Stimulated activated CD8-positive, alpha-beta memory T cell treated with anti-CD3 and anti-CD28 coated beads, Interleukin-4, amount 100 ng/mL, for 1 hour (primary cell): Measurements from ENCODE around the gene KRTAP10-1.
"Not testable (repeated sequence)": the region's sequence is repeated elsewhere in the genome, so short reads cannot be mapped to it uniquely, and the experiment has no call there.

ENCODE experiments used
- DNase-seq, 2 donors: peaks; one replicate each; pipeline ENCODE4 v3.0.0-alpha.2; 2020; ENCODE audit warnings: low read depth in 2 of 2, low spot score in 1 of 2

The KRTAP10-1 gene

GRCh38 chr21:44539991-44540666 is at the start of gene KRTAP10-1:
KRTAP10-1 (minus strand) TSS chr21:44540195; CDS start chr21:44540150, 45 bp downstream.
- DNase-seq = no peak

GRCh38 chr21:44589094-44589493 is 49.1 kb upstream of the KRTAP10-1 start:
- DNase-seq = no peak

GRCh38 chr21:44585892-44586291 is 45.9 kb upstream of the KRTAP10-1 start:
- DNase-seq = no peak

- DNase-seq = no peak
These were observed 43.8 kb upstream of the KRTAP10-1 start for GRCh38 chr21:44583800-44584147.

- DNase-seq = no peak
These were observed 43.2 kb upstream of the KRTAP10-1 start for GRCh38 chr21:44583089-44583799.

GRCh38 chr21:44582055-44582454 is 42.1 kb upstream of the KRTAP10-1 start:
- DNase-seq = no peak

GRCh38 chr21:44581158-44581557 is 41.2 kb upstream of the KRTAP10-1 start:
- DNase-seq = no peak

GRCh38 chr21:44580231-44580821 is 40.3 kb upstream of the KRTAP10-1 start, which contains the start of gene KRTAP10-5:
KRTAP10-5 (minus strand) TSS chr21:44580604; CDS start chr21:44580578, 26 bp downstream.
- not testable (repeated sequence) for DNase-seq

- no peak for DNase-seq
These were observed 39.8 kb upstream of the KRTAP10-1 start for GRCh38 chr21:44579833-44580144.

GRCh38 chr21:44579056-44579832 is 39.2 kb upstream of the KRTAP10-1 start:
- no peak for DNase-seq

- no peak for DNase-seq
These were observed 38.5 kb upstream of the KRTAP10-1 start for GRCh38 chr21:44578371-44579055.

- no peak for DNase-seq
These were observed 36.0 kb upstream of the KRTAP10-1 start for GRCh38 chr21:44576025-44576420.

- no peak for DNase-seq
These were observed 35.5 kb upstream of the KRTAP10-1 start for GRCh38 chr21:44575307-44576024.

- no peak for DNase-seq
These were observed 34.7 kb upstream of the KRTAP10-1 start for GRCh38 chr21:44574457-44575306.

GRCh38 chr21:44573630-44574456 is 33.8 kb upstream of the KRTAP10-1 start, which contains the start of gene KRTAP10-4:
KRTAP10-4 (plus strand) TSS chr21:44573729; CDS start chr21:44573759, 30 bp downstream.
- not testable (repeated sequence) for DNase-seq

GRCh38 chr21:44572959-44573583 is 33.1 kb upstream of the KRTAP10-1 start:
- DNase-seq = no peak

- no peak for DNase-seq
These were observed 32.1 kb upstream of the KRTAP10-1 start for GRCh38 chr21:44571844-44572782.
